Neural progenitor cell (in vitro differentiated cells): ENCODE results near the gene CEP128. TPM values are rescaled to one million over a fixed set of nuclear protein-coding genes. Genes with fewer than 3 reads are reported as not detected.

Source experiments
- DNase-seq: peaks from one replicate; pipeline ENCODE4 v3.0.0-alpha.2; 2016; ENCODE audit warnings: low spot score
- H2AFZ ChIP-seq: fragments of 200-600 bp; sonication (generic); replicated peaks from 2 replicates; pipeline ENCODE4 v1.6.1; 2016; ENCODE audit warnings: antibody characterized with exemption
- H3F3A ChIP-seq: fragments of 200-600 bp; sonication (generic); 2 replicates; pipeline ENCODE4 v1.6.1; 2016; ENCODE audit warnings: antibody characterized with exemption, low read depth
- H3K27ac ChIP-seq: fragments of 200-600 bp; sonication (generic); 2 replicates; pipeline ENCODE4 v1.5.1; 2016; ENCODE audit warnings: mild to moderate bottlenecking
- H3K27me3 ChIP-seq: fragments of 200-600 bp; sonication (generic); 2 replicates; pipeline ENCODE4 v1.6.1; 2016; ENCODE audit warnings: mild to moderate bottlenecking, moderate library complexity
- H3K36me3 ChIP-seq: fragments of 200-600 bp; sonication (generic); 2 replicates; pipeline ENCODE4 v1.5.1; 2016
- H3K4me1 ChIP-seq: fragments of 200-600 bp; sonication (generic); 2 replicates; pipeline ENCODE4 v1.6.1; 2016; ENCODE audit warnings: mixed run types
- H3K4me2 ChIP-seq: fragments of 200-600 bp; sonication (generic); 2 replicates; pipeline ENCODE4 v1.6.1; 2016
- H3K4me3 ChIP-seq: fragments of 200-600 bp; sonication (generic); 2 replicates; pipeline ENCODE4 v1.5.1; 2016
- H3K79me2 ChIP-seq: fragments of 200-600 bp; sonication (generic); 2 replicates; pipeline ENCODE4 v1.6.1; 2016; ENCODE audit warnings: low read depth
- H3K9ac ChIP-seq: fragments of 200-600 bp; sonication (generic); 2 replicates; pipeline ENCODE4 v1.6.1; 2016
- H3K9me3 ChIP-seq: fragments of 200-600 bp; sonication (generic); 2 replicates; pipeline ENCODE4 v1.5.1; 2016; ENCODE audit warnings: low read depth
- H4K20me1 ChIP-seq: fragments of 200-600 bp; sonication (generic); 2 replicates; pipeline ENCODE4 v1.6.1; 2016; ENCODE audit warnings: low read depth
- H3K27ac Mint-ChIP-seq: 3 replicates; pipeline ENCODE4 v1.8.0; 2021; ENCODE audit warnings: mixed read lengths
- H3K27me3 Mint-ChIP-seq: 2 replicates; pipeline ENCODE4 v1.8.0; 2022; ENCODE audit warnings: low read depth, mild to moderate bottlenecking, inconsistent platforms, moderate library complexity, mixed read lengths; ENCODE audit not compliant: insufficient read depth
- H3K36me3 Mint-ChIP-seq: 3 replicates; pipeline ENCODE4 v1.8.0; 2021; ENCODE audit warnings: mixed read lengths
- H3K4me1 Mint-ChIP-seq: 3 replicates; pipeline ENCODE4 v1.8.0; 2021; ENCODE audit warnings: mixed read lengths
- H3K4me3 Mint-ChIP-seq: 3 replicates; pipeline ENCODE4 v1.8.0; 2021; ENCODE audit warnings: mild to moderate bottlenecking, moderate library complexity, mixed read lengths
- H3K9me3 Mint-ChIP-seq: 3 replicates; pipeline ENCODE4 v1.8.0; 2020; ENCODE audit warnings: mixed read lengths
- EZH2 ChIP-seq: fragments of 200-600 bp; sonication (generic); IDR thresholded peaks from 2 replicates; pipeline ENCODE4 v1.6.1; 2017; ENCODE audit warnings: antibody characterized with exemption, mild to moderate bottlenecking, moderate library complexity
- EZH2phosphoT487 ChIP-seq: fragments of 200-600 bp; sonication (generic); IDR thresholded peaks from 2 replicates; pipeline ENCODE4 v1.6.1; 2017; ENCODE audit warnings: antibody characterized with exemption
- total RNA-seq: library from RNA; depleted of rRNA; stranded (reverse); fragments of >200 nt; gene quantifications from 2 replicates; pipeline ENCODE4 v1.2.3, GENCODE V29; 2015; ENCODE audit warnings: low replicate concordance
- TF ChIP-seq, protein P1 (sequence below): fragments of 200-600 bp; sonication (generic); IDR thresholded peaks from 2 replicates; pipeline ENCODE4 v1.5.1; 2017; ENCODE audit warnings: antibody characterized with exemption, mild to moderate bottlenecking

Gene CEP128
- total RNA-seq, 1 donor from 2014 or later = 12.1 TPM

DNA sequence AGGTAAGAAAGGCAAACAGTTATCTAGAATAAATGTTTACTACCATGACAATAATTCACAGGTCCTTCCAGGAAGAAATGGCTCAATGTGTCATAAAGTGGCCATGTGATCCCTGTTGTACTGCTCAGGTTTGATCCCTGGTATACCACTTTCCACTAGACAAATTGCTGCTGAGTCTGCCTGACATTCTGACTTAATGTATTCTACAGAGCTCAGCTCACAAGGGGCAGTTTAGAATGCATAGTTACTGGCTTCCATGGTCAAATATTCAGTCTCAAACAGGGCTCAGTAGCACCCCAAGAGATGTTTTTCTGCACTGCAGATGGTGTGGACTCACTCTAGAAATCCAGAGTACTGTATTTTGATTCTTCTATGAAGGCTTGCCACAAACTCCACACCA is 35.7 kb upstream of the CEP128 start:
- Histone ChIP-seq H3K36me3 (no peaks in the 10 kb centered on the region), H3K27me3 (no peaks in the 10 kb centered on the region), H3K9me3 (no peaks in the 10 kb centered on the region), H3K27ac (no peak overlapping the region), H3K4me1 (no peaks in the 10 kb centered on the region), H4K20me1 (no peaks in the 10 kb centered on the region), H3F3A (no peaks in the 10 kb centered on the region), H3K9ac (no peak overlapping the region), H3K79me2 (no peaks in the 10 kb centered on the region), H3K4me3 (no peak overlapping the region), H2AFZ (no peak overlapping the region), H3K4me2 (no peak overlapping the region)
- H3K36me3 Mint-ChIP-seq = no peaks in the 10 kb centered on the region
- H3K9me3 Mint-ChIP-seq = no peaks in the 10 kb centered on the region
- H3K4me1 Mint-ChIP-seq = peaks cover 11% of the 10 kb centered on the region
- TF ChIP-seq EZH2phosphoT487 (no peak), EZH2 (no peak)
- TF ChIP-seq, protein P1, sequence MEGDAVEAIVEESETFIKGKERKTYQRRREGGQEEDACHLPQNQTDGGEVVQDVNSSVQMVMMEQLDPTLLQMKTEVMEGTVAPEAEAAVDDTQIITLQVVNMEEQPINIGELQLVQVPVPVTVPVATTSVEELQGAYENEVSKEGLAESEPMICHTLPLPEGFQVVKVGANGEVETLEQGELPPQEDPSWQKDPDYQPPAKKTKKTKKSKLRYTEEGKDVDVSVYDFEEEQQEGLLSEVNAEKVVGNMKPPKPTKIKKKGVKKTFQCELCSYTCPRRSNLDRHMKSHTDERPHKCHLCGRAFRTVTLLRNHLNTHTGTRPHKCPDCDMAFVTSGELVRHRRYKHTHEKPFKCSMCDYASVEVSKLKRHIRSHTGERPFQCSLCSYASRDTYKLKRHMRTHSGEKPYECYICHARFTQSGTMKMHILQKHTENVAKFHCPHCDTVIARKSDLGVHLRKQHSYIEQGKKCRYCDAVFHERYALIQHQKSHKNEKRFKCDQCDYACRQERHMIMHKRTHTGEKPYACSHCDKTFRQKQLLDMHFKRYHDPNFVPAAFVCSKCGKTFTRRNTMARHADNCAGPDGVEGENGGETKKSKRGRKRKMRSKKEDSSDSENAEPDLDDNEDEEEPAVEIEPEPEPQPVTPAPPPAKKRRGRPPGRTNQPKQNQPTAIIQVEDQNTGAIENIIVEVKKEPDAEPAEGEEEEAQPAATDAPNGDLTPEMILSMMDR = peak; percentile 21
- no peak overlapping the region for H3K27ac Mint-ChIP-seq
- no peak for DNase-seq
- peaks cover 3% of the 10 kb centered on the region for H3K27me3 Mint-ChIP-seq
- H3K4me3 Mint-ChIP-seq = no peak overlapping the region

DNA sequence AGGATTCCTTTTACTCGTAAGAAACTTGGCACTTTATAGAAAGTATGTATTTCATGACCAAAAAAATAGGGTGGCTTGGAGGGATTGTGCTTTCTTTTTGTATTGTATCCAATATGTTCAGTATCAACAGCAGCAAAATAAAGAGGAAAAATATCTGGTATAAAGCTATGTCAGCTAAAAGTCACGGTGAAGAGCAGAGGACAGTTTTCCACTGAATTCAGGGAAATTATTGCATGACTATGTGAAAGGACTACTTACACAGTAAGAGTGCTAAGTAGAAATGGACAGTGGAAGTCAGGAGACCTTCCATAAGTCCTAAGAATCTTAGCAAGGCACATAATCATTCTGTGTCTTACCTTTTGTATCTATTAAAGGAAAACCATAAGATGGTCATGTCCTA is 33.1 kb upstream of the CEP128 start:
- TF ChIP-seq, protein P1 = no peak
- no peak for TF ChIP-seq EZH2phosphoT487
- no peak for TF ChIP-seq EZH2
- Mint-ChIP-seq H3K36me3 (no peaks in the 10 kb centered on the region), H3K4me3 (no peak overlapping the region), H3K9me3 (no peaks in the 10 kb centered on the region), H3K4me1 (peaks cover 8% of the 10 kb centered on the region), H3K27me3 (peaks cover 3% of the 10 kb centered on the region), H3K27ac (no peak overlapping the region)
- H3K4me1 ChIP-seq = no peaks in the 10 kb centered on the region
- no peak for DNase-seq
- H3K9ac ChIP-seq = no peak overlapping the region
- H3K9me3 ChIP-seq = no peaks in the 10 kb centered on the region
- H3K4me2 ChIP-seq = no peak overlapping the region
- H3K36me3 ChIP-seq = no peaks in the 10 kb centered on the region
- no peak overlapping the region for H2AFZ ChIP-seq
- H3F3A ChIP-seq = no peaks in the 10 kb centered on the region
- H3K27me3 ChIP-seq = no peaks in the 10 kb centered on the region
- no peaks in the 10 kb centered on the region for H3K79me2 ChIP-seq
- no peak overlapping the region for H3K27ac ChIP-seq
- H3K4me3 ChIP-seq = no peak overlapping the region
- no peaks in the 10 kb centered on the region for H4K20me1 ChIP-seq

- H3K4me3 Mint-ChIP-seq = no peak overlapping the region
- no peak overlapping the region for H3K9ac ChIP-seq
- H3K27ac ChIP-seq = no peak overlapping the region
- no peaks in the 10 kb centered on the region for H3K27me3 ChIP-seq
- no peak overlapping the region for H3K4me2 ChIP-seq
- no peaks in the 10 kb centered on the region for H3K4me1 ChIP-seq
- H4K20me1 ChIP-seq = no peaks in the 10 kb centered on the region
- H3K36me3 Mint-ChIP-seq = no peaks in the 10 kb centered on the region
- H3K4me1 Mint-ChIP-seq = peaks cover 8% of the 10 kb centered on the region
- H3K36me3 ChIP-seq = no peaks in the 10 kb centered on the region
- H3K4me3 ChIP-seq = no peak overlapping the region
- no peak overlapping the region for H3K27ac Mint-ChIP-seq
- no peak for TF ChIP-seq EZH2phosphoT487
- peaks cover 3% of the 10 kb centered on the region for H3K27me3 Mint-ChIP-seq
- H3K79me2 ChIP-seq = no peaks in the 10 kb centered on the region
- H3K9me3 Mint-ChIP-seq = no peaks in the 10 kb centered on the region
- no peak for DNase-seq
- H2AFZ ChIP-seq = no peak overlapping the region
- no peaks in the 10 kb centered on the region for H3F3A ChIP-seq
- no peaks in the 10 kb centered on the region for H3K9me3 ChIP-seq
These were observed 32.5 kb upstream of the CEP128 start for GRCh38 chr14:80973931-80974641.

- H3K4me3 Mint-ChIP-seq = no peak overlapping the region
- H2AFZ ChIP-seq = no peak overlapping the region
- no peaks in the 10 kb centered on the region for H3K36me3 Mint-ChIP-seq
- no peak overlapping the region for H3K4me3 ChIP-seq
- no peaks in the 10 kb centered on the region for H3K4me1 ChIP-seq
- H3K27ac Mint-ChIP-seq = no peak overlapping the region
- no peaks in the 10 kb centered on the region for H3K4me1 Mint-ChIP-seq
- H3K27me3 Mint-ChIP-seq = no peaks in the 10 kb centered on the region
- H3K79me2 ChIP-seq = no peaks in the 10 kb centered on the region
- no peaks in the 10 kb centered on the region for H3K27me3 ChIP-seq
- H3K27ac ChIP-seq = no peak overlapping the region
- no peaks in the 10 kb centered on the region for H3K36me3 ChIP-seq
- no peak overlapping the region for H3K4me2 ChIP-seq
- H4K20me1 ChIP-seq = no peaks in the 10 kb centered on the region
- H3F3A ChIP-seq = no peaks in the 10 kb centered on the region
- H3K9me3 ChIP-seq = no peaks in the 10 kb centered on the region
- DNase-seq = no peak
- TF ChIP-seq, protein P1 = no peak
- TF ChIP-seq EZH2 (no peak), EZH2phosphoT487 (no peak)
- H3K9ac ChIP-seq = no peak overlapping the region
- H3K9me3 Mint-ChIP-seq = no peaks in the 10 kb centered on the region
These were observed 23.5 kb upstream of the CEP128 start for GRCh38 chr14:80965037-80965436.
